Retinal pigment epithelial cell (primary cell): ENCODE data around the gene COG5.

Experiments
- DNase-seq: peaks from one replicate; pipeline ENCODE4 v3.0.0-alpha.2; 2010; ENCODE audit warnings: low read depth
- H3K4me3 ChIP-seq: 2 replicates; pipeline ENCODE4 v1.5.1; 2011; ENCODE audit warnings: mild to moderate bottlenecking, low read length, control low read depth, moderate library complexity
- CTCF ChIP-seq: conservative IDR thresholded peaks from 2 replicates; pipeline ENCODE4 v1.5.1; 2011; ENCODE audit warnings: low read depth, low read length, control low read depth, inconsistent platforms

The COG5 gene

GRCh38 chr7:107499731-107500130 is 64.0 kb downstream of the COG5 start:
- no peak for TF ChIP-seq CTCF
- DNase-seq, result no peak
- no peak overlapping the region for H3K4me3 ChIP-seq

GRCh38 chr7:107495516-107495915 is 68.2 kb downstream of the COG5 start:
- TF ChIP-seq CTCF, result no peak
- H3K4me3 ChIP-seq, result no peak overlapping the region
- no peak for DNase-seq

- DNase-seq, result no peak
- no peak for TF ChIP-seq CTCF
- no peak overlapping the region for H3K4me3 ChIP-seq
Measured at GRCh38 chr7:107494884-107495283, 68.8 kb downstream of the COG5 start.

- TF ChIP-seq CTCF, result no peak
- DNase-seq, result no peak
- no peak overlapping the region for H3K4me3 ChIP-seq
Measured at GRCh38 chr7:107494315-107494751, 69.4 kb downstream of the COG5 start.

- no peak overlapping the region for H3K4me3 ChIP-seq
- no peak for DNase-seq
- no peak for TF ChIP-seq CTCF
Measured at GRCh38 chr7:107492875-107493274, 70.8 kb downstream of the COG5 start.

DNA sequence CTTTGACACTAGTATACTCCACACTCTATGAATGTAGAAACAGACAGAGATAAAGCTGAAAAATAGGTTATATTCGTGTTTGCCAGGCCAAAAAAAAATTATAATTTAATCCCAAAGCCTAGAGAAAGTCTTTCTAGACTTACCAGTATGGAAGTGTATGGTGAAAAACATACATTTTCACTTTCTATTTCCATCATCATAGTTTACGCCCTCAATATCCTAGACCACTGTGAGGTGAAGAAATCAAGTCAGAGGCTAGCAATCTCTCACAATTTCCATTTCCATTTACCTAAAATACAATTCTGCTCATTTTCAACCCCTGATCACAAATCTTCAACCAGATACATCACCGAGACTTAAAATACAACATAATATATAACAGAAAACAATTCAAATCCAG is 77.7 kb downstream of the COG5 start:
- TF ChIP-seq CTCF, result no peak
- no peak overlapping the region for H3K4me3 ChIP-seq
- DNase-seq, result no peak

- no peak overlapping the region for H3K4me3 ChIP-seq
- no peak for DNase-seq
- TF ChIP-seq CTCF, result no peak
Measured at GRCh38 chr7:107482571-107482970, 81.1 kb downstream of the COG5 start.
